ENCODE measurements around the gene PTGDS.
A peak's percentile ranks its signal among the peaks of the same experiment; 100 is the strongest.

PTGDS gene

DNA sequence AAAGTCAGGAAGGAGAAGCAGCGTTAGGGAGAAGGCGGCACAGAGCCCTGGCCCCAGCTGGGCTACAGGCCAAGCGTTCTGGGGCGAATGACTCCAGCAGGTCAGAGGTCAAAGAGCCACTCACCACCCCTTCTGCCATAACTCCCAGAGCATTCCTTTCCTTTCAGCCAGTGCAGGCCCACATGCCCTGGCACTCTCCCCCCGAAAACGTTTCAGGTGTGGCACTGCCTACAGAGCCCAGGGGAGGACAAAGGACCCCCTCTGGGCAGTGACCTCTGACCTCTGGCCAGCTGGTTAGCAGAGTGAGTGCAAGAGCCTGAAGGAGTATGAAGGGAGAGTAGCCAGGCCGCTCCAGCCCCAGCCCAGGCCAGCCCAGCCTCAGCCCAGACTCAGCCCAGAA, 45.9 kb downstream of the PTGDS start:
- DNase-seq (ENCODE audit: low spot score) = no peak
- no peak for TF ChIP-seq CTCF (IDR thresholded peaks at IDR 0.05; ENCODE audit: extremely low read depth, missing control alignments)

DNA sequence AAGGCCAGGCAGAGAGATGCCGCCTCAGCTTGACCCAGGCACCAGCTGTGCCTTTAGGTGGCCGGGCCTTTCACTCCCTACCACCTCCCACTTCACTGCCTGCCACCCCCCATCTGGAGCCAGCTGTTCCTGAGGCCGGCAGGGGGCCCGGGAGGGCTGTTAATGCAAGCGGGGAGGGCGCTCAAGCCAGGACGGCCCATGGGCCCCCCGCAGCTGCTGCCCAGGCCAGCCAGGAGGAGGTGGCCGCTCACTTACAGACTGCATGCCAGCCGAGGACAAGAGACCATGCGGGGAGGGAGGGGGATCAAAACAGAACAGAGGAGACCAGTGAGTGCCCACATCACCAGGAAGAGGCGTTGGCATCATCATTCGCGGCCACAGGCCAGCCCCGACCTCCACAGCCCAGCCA, 46.3 kb downstream of the PTGDS start:
- no peak for DNase-seq (ENCODE audit: low spot score)

DNA sequence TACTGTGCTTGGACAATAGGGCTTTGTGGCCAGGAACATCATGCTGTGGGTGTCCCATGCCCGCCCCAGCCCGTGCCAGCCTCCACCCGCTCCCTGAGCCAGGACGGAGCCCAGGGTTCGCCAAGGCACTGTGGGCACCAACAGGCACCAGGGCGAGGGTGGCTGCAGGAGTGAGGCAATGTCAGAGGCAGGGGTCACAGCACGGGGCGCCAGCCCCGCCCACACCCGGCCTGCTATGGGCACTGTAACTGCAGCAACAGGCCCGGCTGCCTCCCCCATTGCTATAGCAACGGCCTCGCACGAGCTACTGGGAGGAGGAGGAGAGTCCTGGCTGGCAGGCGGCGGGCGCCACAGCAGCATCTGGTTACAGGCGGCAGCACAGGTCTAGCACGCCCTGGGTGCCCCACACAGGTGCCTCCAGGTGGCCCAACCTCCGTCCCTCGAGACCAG, 48.2 kb downstream of the PTGDS start:
- DNase-seq (ENCODE audit: low spot score) = no peak

More for the DNA sequence above, 46.3 kb downstream of the PTGDS start:
- TF ChIP-seq CTCF (IDR thresholded peaks at IDR 0.05; ENCODE audit: extremely low read depth, missing control alignments) = no peak

GRCh38 chr9:137026384-137026783, 49.1 kb downstream of the PTGDS start:
- DNase-seq (ENCODE audit: low spot score) = no peak
- no peak for TF ChIP-seq CTCF (IDR thresholded peaks at IDR 0.05; ENCODE audit: extremely low read depth, missing control alignments)

More for the DNA sequence above, 48.2 kb downstream of the PTGDS start:
- no peak for TF ChIP-seq CTCF (IDR thresholded peaks at IDR 0.05; ENCODE audit: extremely low read depth, missing control alignments)

DNA sequence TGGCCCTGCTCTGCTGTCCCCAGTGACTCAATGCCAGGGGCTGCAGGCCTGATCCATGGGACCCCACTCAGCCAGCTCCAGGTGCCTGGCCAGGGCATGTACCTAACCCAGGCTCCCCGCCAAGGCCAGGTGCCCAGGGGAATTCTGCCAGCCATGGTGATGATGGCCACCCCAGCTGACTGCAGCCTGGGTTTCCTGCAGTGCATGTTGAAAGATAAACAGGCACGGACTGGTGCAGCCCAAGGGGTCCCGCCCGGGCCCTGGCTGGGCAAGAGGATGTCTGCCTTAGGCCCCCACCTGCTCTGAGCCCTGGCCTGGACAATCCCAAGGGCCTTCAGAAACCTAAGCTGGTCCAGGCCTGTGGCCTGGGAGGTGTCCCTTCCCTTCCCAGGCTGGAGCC, 49.5 kb downstream of the PTGDS start:
- no peak for TF ChIP-seq CTCF (IDR thresholded peaks at IDR 0.05; ENCODE audit: extremely low read depth, missing control alignments)
- no peak for DNase-seq (ENCODE audit: low spot score)

DNA sequence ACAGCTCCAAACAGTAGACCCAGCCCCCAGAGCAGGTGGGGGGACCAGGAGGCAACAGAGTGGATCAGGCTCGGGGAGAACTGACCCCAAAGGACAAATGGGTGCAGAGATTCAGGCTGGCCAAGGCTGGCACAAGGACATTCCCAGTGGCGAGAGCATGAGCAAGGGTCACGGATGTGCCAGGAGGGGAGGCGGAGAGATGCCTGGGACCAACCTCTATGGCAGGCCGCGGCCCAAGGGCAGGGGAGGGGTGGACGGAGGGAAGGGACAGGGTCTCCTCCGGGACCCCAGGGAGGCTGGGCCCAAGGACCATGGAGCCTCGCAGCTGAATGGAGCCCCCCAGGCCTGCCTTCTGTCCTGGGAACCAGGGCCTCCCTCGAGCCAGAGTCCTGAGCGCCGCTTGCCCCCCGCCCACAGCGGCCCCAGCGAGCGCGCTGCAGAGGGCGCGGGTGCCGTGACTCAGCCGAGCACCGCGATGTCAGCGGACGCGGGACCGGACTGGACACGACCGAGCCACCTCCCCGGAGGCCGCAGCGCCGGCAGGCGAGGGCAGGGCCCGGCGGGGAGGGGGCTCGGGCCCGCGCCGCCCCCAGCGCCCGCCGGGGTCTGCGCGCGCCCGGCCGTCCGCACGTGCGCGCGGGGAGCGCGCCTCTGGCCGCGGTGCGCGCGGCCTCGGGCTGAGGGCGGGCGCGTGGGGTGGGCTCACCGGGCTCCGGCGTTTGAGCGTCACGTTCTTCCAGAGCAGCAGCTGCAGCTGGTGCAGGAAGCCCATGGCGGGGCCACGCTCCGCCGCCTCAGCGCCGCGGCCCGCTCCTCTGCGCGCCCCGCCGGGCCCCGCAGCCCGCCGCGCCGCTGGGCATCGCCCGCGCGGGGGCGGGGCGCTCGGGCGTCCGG, 50.3 kb downstream of the PTGDS start, which contains the start of gene ABCA2:
TSS of gene ABCA2 (minus strand) at position 869 of the 894 bp plus-strand sequence. CDS start at position 772, 97 bp downstream.
- no peak for DNase-seq (ENCODE audit: low spot score)
- TF ChIP-seq CTCF (IDR thresholded peaks at IDR 0.05; ENCODE audit: extremely low read depth, missing control alignments) = no peak

- DNase-seq (ENCODE audit: low spot score) = peak; percentile 93
- TF ChIP-seq CTCF (IDR thresholded peaks at IDR 0.05; ENCODE audit: extremely low read depth, missing control alignments) = peak; percentile 61
Measured at GRCh38 chr9:137028263-137029057, 51.2 kb downstream of the PTGDS start.
